OCI-LY7 (cell line): ENCODE measurements around the gene POU1F1.

Experiments used
- EZH2phosphoT487 ChIP-seq: fragments of 200-600 bp; sonication (generic); IDR thresholded peaks from 2 replicates; pipeline ENCODE4 v1.6.1; 2018; ENCODE audit warnings: low read depth, borderline replicate concordance, mild to moderate bottlenecking, mixed run types, antibody characterized with exemption, low read length, moderate library complexity, mixed read lengths
- TF ChIP-seq, protein P1 (sequence below): fragments of 200-600 bp; sonication (generic); conservative IDR thresholded peaks from 2 replicates; pipeline ENCODE4 v1.5.1; 2014; ENCODE audit warnings: mild to moderate bottlenecking, antibody characterized with exemption, low read length, moderate library complexity, mixed read lengths

DNA sequence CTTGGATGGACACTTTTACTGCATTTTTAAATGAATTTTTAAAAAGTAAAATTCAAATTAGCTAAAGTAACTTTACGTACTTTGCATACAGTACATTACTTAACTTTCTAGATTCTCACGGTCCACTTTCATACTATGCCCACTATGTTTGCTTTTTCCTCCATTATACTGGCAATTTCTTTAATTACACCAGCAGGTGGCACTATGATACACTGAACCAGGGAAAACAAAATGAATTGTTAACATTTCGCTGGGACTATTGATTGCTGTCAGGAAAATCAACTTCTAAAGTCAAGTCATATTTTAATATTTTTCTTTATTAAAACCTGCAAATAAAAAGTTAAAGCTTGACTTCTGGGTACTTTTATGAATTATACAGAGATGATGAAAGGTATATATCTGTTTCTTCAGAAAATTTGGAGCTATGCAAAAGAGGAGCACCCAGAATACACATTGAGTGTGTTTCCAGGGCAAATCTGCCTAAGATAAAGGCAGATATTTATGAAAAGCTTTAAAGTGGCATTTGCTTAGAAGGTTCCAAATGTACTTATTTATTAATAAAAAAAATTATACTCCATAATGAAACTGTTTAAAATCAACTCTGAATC lies 21.8 kb upstream of the POU1F1 start:
- TF ChIP-seq, protein P1, sequence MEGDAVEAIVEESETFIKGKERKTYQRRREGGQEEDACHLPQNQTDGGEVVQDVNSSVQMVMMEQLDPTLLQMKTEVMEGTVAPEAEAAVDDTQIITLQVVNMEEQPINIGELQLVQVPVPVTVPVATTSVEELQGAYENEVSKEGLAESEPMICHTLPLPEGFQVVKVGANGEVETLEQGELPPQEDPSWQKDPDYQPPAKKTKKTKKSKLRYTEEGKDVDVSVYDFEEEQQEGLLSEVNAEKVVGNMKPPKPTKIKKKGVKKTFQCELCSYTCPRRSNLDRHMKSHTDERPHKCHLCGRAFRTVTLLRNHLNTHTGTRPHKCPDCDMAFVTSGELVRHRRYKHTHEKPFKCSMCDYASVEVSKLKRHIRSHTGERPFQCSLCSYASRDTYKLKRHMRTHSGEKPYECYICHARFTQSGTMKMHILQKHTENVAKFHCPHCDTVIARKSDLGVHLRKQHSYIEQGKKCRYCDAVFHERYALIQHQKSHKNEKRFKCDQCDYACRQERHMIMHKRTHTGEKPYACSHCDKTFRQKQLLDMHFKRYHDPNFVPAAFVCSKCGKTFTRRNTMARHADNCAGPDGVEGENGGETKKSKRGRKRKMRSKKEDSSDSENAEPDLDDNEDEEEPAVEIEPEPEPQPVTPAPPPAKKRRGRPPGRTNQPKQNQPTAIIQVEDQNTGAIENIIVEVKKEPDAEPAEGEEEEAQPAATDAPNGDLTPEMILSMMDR = peak; percentile 92
- no peak for TF ChIP-seq EZH2phosphoT487
